Measurements from ENCODE around the gene TMEM150B.
A peak's percentile ranks its signal among the peaks of the same experiment; 100 is the strongest.

The TMEM150B gene

GRCh38 chr19:55299991-55300390 lies 25.1 kb downstream of the TMEM150B start:
- Histone ChIP-seq H3K27ac (ENCODE audit: low read depth, low read length) (no peak overlapping the region), H3K4me1 (ENCODE audit: control insufficient read depth in 1 of 2, insufficient read depth in 2 of 2, low read length in 2 of 2) (peaks cover 8 to 9% of the 10 kb centered on the region in 2 donors), H3K36me3 (ENCODE audit: control insufficient read depth in 1 of 2, insufficient read depth in 2 of 2, low read length in 2 of 2) (no peaks in the 10 kb centered on the region), H3K9me3 (ENCODE audit: control insufficient read depth in 1 of 2, low read length in 2 of 2) (no peaks in the 10 kb centered on the region), H3K27me3 (ENCODE audit: control insufficient read depth in 1 of 2, insufficient read depth in 2 of 2, low read length in 2 of 2) (peaks cover 0 to 3% of the 10 kb centered on the region in 2 donors), H3K4me3 (ENCODE audit: low read depth in 1 of 2, low read length in 2 of 2) (no peak overlapping the region), H3K9ac (ENCODE audit: low read depth in 1 of 2, low read length in 2 of 2) (no peak overlapping the region)

GRCh38 chr19:55297267-55297666 lies 27.9 kb downstream of the TMEM150B start:
- no peaks in the 10 kb centered on the region for H3K36me3 ChIP-seq (ENCODE audit: control insufficient read depth in 1 of 2, insufficient read depth in 2 of 2, low read length in 2 of 2)
- peaks cover 0 to 3% of the 10 kb centered on the region in 2 donors for H3K27me3 ChIP-seq (ENCODE audit: control insufficient read depth in 1 of 2, insufficient read depth in 2 of 2, low read length in 2 of 2)

DNA sequence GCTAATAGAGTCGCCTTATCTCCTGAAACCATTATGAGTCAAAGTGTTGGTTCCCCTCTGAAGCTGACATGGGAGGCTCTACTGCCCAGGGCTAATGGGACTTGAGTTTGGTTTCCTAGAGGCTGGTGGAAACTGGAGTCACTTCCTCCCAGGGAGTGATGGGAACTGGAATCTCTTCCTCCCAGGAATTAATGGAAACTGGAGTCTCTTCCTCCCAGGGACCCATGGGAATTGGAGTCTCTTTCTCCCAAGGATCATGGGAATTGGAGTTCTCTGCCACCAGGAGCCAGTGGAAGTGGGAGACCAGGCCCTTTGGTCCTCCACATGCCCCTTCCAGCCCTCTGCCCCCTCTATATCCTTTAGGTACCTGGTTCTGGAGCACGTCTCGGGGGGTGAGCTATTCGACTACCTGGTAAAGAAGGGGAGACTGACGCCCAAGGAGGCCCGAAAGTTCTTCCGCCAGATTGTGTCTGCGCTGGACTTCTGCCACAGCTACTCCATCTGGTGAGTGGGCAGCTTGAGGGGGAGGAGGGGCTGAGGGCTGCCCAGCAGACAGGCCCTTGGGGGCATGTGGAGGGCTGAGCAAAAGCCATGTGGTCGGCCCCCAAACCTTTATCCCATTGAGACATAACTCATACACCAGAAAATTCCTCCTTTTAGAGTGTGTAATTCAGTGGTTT lies 35.9 kb downstream of the TMEM150B start:
- Histone ChIP-seq H3K9me3 (ENCODE audit: control insufficient read depth in 1 of 2, low read length in 2 of 2) (no peaks in the 10 kb centered on the region), H3K27ac (ENCODE audit: low read depth, low read length) (no peak overlapping the region), H3K27me3 (ENCODE audit: control insufficient read depth in 1 of 2, insufficient read depth in 2 of 2, low read length in 2 of 2) (no peaks in the 10 kb centered on the region), H3K4me1 (ENCODE audit: control insufficient read depth in 1 of 2, insufficient read depth in 2 of 2, low read length in 2 of 2) (no peaks in the 10 kb centered on the region), H3K9ac (ENCODE audit: low read depth in 1 of 2, low read length in 2 of 2) (no peak overlapping the region), H3K36me3 (ENCODE audit: control insufficient read depth in 1 of 2, insufficient read depth in 2 of 2, low read length in 2 of 2) (no peaks in the 10 kb centered on the region), H3K4me3 (ENCODE audit: low read depth in 1 of 2, low read length in 2 of 2) (no peak overlapping the region)

More at GRCh38 chr19:55297267-55297666, 27.9 kb downstream of the TMEM150B start:
- Histone ChIP-seq H3K9me3 (ENCODE audit: control insufficient read depth in 1 of 2, low read length in 2 of 2) (no peaks in the 10 kb centered on the region), H3K27ac (ENCODE audit: low read depth, low read length) (no peak overlapping the region), H3K4me1 (ENCODE audit: control insufficient read depth in 1 of 2, insufficient read depth in 2 of 2, low read length in 2 of 2) (peaks cover 8 to 9% of the 10 kb centered on the region in 2 donors), H3K9ac (ENCODE audit: low read depth in 1 of 2, low read length in 2 of 2) (no peak overlapping the region), H3K4me3 (ENCODE audit: low read depth in 1 of 2, low read length in 2 of 2) (no peak overlapping the region)

DNA sequence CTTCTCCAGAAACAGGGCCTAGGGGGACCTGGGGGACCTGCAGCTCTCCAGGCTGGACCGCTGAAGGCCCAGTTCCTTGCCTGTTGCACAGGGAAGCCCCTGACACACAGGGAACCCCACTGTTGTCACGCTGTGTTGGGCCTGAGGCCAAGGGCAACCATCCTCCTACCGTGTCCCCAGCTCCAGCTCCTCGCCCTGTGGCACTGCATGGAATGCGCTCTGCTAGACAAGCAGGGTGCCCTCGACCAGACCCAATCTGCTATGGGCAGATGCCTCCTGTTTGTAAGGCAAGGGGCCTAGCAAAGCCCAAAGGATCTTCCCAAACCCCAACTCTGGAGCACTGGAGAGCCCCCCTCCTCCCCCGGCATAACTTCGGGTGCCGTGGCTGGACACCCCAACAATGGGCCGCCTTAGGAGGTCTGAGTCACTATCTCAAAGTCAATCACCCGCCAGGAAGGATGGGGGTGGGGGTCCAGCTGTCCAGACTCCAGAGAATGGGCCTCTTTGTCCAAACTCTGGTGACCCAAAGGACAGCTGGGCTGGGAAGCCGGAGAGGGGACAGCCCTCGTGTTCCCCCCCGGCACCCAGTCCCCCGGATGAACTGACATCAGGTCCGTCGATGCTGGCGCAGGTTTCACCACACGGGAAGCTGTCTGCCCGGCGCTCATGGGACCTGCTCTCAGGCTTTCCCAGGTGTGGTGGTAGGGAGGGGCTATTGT lies 37.6 kb downstream of the TMEM150B start:
- no peak overlapping the region for H3K4me3 ChIP-seq (ENCODE audit: low read depth in 1 of 2, low read length in 2 of 2)
- H3K4me1 ChIP-seq (ENCODE audit: control insufficient read depth in 1 of 2, insufficient read depth in 2 of 2, low read length in 2 of 2): no peaks in the 10 kb centered on the region
- no peaks in the 10 kb centered on the region for H3K36me3 ChIP-seq (ENCODE audit: control insufficient read depth in 1 of 2, insufficient read depth in 2 of 2, low read length in 2 of 2)
- no peak overlapping the region for H3K9ac ChIP-seq (ENCODE audit: low read depth in 1 of 2, low read length in 2 of 2)
- H3K9me3 ChIP-seq (ENCODE audit: control insufficient read depth in 1 of 2, low read length in 2 of 2): no peaks in the 10 kb centered on the region
- H3K27me3 ChIP-seq (ENCODE audit: control insufficient read depth in 1 of 2, insufficient read depth in 2 of 2, low read length in 2 of 2): peaks cover 3 to 6% of the 10 kb centered on the region in 2 donors
- peak overlapping the region; percentile 3 for H3K27ac ChIP-seq (ENCODE audit: low read depth, low read length)

- no peak overlapping the region for H3K9ac ChIP-seq (ENCODE audit: low read depth in 1 of 2, low read length in 2 of 2)
- H3K4me3 ChIP-seq (ENCODE audit: low read depth in 1 of 2, low read length in 2 of 2): no peak overlapping the region
- no peaks in the 10 kb centered on the region for H3K36me3 ChIP-seq (ENCODE audit: control insufficient read depth in 1 of 2, insufficient read depth in 2 of 2, low read length in 2 of 2)
- H3K4me1 ChIP-seq (ENCODE audit: control insufficient read depth in 1 of 2, insufficient read depth in 2 of 2, low read length in 2 of 2): peaks cover 4 to 8% of the 10 kb centered on the region in 2 donors
- no peaks in the 10 kb centered on the region for H3K9me3 ChIP-seq (ENCODE audit: control insufficient read depth in 1 of 2, low read length in 2 of 2)
- H3K27me3 ChIP-seq (ENCODE audit: control insufficient read depth in 1 of 2, insufficient read depth in 2 of 2, low read length in 2 of 2): peaks cover 3 to 6% of the 10 kb centered on the region in 2 donors
- no peak overlapping the region for H3K27ac ChIP-seq (ENCODE audit: low read depth, low read length)
These were observed 39.8 kb downstream of the TMEM150B start for GRCh38 chr19:55285229-55285890.

DNA sequence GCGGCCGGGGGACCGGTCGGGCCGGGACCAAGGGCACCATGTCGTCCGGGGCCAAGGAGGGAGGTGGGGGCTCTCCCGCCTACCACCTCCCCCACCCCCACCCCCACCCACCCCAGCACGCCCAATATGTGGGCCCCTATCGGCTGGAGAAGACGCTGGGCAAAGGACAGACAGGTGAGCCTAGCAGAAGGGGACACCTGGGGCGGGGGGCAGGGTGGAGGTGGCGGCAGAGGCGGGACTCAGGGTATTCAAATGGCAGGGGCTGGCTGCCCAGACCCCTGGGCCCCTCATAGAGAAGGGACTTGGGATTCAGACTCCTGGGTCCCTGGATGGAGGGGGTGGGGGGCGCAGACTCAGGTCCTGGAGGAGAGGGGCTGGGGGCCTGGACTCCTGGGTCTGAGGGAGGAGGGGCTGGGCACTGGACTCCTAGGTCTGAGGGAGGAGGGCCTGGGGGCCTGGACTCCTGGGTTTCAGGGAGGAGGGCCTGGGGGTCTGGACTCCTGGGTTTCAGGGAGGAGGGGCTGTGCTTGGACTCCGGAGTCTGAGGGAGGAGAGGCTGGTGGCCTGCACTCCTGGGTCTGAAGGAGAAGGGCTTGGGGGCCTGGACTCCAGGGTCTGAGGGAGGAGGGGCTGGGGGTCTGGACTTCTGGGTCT lies 40.6 kb downstream of the TMEM150B start:
- Histone ChIP-seq H3K27ac (ENCODE audit: low read depth, low read length) (no peak overlapping the region), H3K27me3 (ENCODE audit: control insufficient read depth in 1 of 2, insufficient read depth in 2 of 2, low read length in 2 of 2) (peaks cover 3 to 6% of the 10 kb centered on the region in 2 donors), H3K4me1 (ENCODE audit: control insufficient read depth in 1 of 2, insufficient read depth in 2 of 2, low read length in 2 of 2) (peaks cover 4 to 11% of the 10 kb centered on the region in 2 donors), H3K9me3 (ENCODE audit: control insufficient read depth in 1 of 2, low read length in 2 of 2) (no peaks in the 10 kb centered on the region), H3K36me3 (ENCODE audit: control insufficient read depth in 1 of 2, insufficient read depth in 2 of 2, low read length in 2 of 2) (no peaks in the 10 kb centered on the region), H3K9ac (ENCODE audit: low read depth in 1 of 2, low read length in 2 of 2) (no peak overlapping the region), H3K4me3 (ENCODE audit: low read depth in 1 of 2, low read length in 2 of 2) (no peak overlapping the region)

DNA sequence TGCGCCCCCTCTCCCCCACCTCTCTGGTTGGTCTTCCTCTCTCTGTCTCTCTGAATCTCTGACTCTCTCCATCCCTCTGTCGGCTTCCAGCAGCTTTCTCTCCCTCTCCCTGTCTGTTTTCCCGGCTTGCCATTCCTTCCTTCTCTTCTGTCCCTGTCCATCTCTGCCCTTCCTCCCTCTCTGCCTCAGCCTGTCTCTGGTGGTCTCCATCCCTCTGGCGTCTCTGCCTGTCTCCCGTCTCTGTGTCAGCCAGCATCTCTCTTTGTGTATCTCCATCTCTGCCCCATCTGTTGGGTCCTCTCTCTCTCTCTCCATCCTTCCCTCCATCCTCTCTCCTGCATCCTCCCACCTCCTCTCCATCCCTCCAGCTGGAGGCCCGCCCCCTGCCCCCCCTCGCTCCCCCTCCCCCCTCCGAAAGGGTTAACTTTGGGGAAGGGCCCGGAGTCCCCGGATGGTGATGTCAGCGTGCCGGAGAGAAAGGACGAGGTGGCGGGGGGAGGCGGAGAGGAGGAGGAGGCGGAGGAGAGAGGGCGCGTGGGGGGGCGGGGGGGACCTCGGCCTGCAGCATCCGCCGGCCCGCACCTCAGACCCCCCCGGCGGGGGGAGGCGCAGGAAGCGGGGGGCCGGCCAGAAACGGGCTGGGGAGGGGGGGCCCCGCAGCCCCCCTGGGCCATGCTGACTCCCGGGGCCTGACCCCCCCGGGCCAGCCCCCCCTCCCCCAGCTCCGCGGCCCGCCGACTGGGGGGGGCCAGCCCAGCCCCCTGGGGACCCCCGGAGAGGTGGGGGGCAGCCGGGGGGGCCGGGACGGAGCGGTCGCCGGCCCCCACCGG lies 41.4 kb downstream of the TMEM150B start, which contains the start of gene BRSK1:
BRSK1 (plus strand) TSS at position 450 of the 830 bp plus-strand sequence. CDS start 446 bp downstream, outside the sequence.
- no peaks in the 10 kb centered on the region for H3K9me3 ChIP-seq (ENCODE audit: control insufficient read depth in 1 of 2, low read length in 2 of 2)
- H3K27me3 ChIP-seq (ENCODE audit: control insufficient read depth in 1 of 2, insufficient read depth in 2 of 2, low read length in 2 of 2): peaks cover 3 to 6% of the 10 kb centered on the region in 2 donors
- no peak within 1 kb of the TSS for H3K27ac ChIP-seq (ENCODE audit: low read depth, low read length)
- H3K4me3 ChIP-seq (ENCODE audit: low read depth in 1 of 2, low read length in 2 of 2): no peak within 1 kb of the TSS
- H3K9ac ChIP-seq (ENCODE audit: low read depth in 1 of 2, low read length in 2 of 2): no peak within 1 kb of the TSS
- H3K4me1 ChIP-seq (ENCODE audit: control insufficient read depth in 1 of 2, insufficient read depth in 2 of 2, low read length in 2 of 2): peaks cover 4 to 17% of the 10 kb centered on the region in 2 donors
- H3K36me3 ChIP-seq (ENCODE audit: control insufficient read depth in 1 of 2, insufficient read depth in 2 of 2, low read length in 2 of 2): no peaks in the 10 kb centered on the region

GRCh38 chr19:55279770-55280643 lies 45.1 kb downstream of the TMEM150B start, which contains the start of gene HSPBP1:
Gene HSPBP1 (minus strand): TSS chr19:55280110. CDS start chr19:55279608, 502 bp downstream.
- H3K9ac ChIP-seq (ENCODE audit: low read depth in 1 of 2, low read length in 2 of 2): peak within 1 kb of the TSS; percentile 66 to 75
- peaks cover 0 to 14% of the 10 kb centered on the region in 2 donors for H3K36me3 ChIP-seq (ENCODE audit: control insufficient read depth in 1 of 2, insufficient read depth in 2 of 2, low read length in 2 of 2)
- peak within 1 kb of the TSS; percentile 78 for H3K27ac ChIP-seq (ENCODE audit: low read depth, low read length)
- peak within 1 kb of the TSS; percentile 98 for H3K4me3 ChIP-seq (ENCODE audit: low read depth in 1 of 2, low read length in 2 of 2)
- H3K4me1 ChIP-seq (ENCODE audit: control insufficient read depth in 1 of 2, insufficient read depth in 2 of 2, low read length in 2 of 2): peaks cover 20 to 30% of the 10 kb centered on the region in 2 donors
- no peaks in the 10 kb centered on the region for H3K9me3 ChIP-seq (ENCODE audit: control insufficient read depth in 1 of 2, low read length in 2 of 2)
- H3K27me3 ChIP-seq (ENCODE audit: control insufficient read depth in 1 of 2, insufficient read depth in 2 of 2, low read length in 2 of 2): peaks cover 3 to 6% of the 10 kb centered on the region in 2 donors
